GM19452 (cell line): ENCODE measurements around the gene VPS13A.
"Not testable (repeated sequence)": the region's sequence is repeated elsewhere in the genome, so short reads cannot be mapped to it uniquely, and the experiment has no call there.

ENCODE experiments used
- ATAC-seq: cut with Tn5 transposase; IDR thresholded peaks from one replicate; pipeline ENCODE4 v1.9.1; 2021; ENCODE audit not compliant: unreplicated experiment

The VPS13A gene

DNA sequence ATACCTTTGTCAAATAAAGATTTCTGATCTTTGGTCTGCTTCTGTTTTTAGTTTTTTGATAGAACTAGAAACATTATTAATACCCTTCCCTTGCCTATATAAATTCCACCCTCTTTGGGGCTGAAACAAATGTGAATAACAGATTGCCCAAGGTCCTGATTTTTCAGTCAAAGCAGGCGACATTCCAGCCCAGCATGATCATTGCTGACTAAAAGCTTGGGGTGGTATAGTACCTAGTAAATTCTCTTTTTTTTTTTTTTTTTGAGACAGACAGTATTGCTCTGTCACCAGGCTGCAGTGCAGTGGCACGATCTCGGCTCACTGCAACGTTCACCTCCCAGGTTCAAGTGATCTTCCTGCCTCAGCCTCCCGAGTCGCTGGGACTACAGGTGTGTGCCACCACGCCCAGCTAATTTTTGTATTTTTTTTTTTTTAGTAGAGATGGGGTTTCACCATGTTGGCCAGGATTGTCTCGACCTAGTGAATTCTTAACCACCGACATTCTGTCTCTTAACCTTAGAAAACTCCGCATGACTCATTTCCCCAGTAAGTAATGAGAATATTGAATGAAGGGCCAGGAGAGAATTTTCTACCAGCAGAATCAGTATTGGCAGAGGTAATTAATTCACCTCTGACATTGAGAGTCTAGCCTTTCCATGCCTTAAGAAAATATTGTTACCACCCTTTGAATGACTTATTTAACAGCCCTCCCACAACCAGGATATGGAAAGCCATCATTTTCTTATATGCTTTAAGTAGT lies 244.4 kb downstream of the VPS13A start:
- ATAC-seq: no peak

DNA sequence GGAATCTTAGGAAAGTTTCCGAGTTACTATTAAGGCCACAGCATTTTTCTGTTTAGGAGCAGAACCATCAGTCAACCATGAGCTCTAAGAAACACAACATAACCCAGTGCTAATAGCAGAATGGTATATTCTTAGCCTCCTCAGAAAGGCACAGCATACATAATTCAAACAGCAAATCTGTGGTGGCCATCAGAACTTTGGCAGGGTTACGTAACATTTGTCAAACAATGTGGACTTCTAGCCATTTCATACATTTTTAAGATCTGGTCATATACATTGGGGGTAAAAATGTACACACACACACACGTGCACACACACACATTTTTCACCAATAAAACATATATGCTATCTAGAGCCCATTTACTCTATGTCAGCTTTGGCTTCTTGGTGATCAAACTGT lies 245.6 kb downstream of the VPS13A start:
- ATAC-seq: no peak

DNA sequence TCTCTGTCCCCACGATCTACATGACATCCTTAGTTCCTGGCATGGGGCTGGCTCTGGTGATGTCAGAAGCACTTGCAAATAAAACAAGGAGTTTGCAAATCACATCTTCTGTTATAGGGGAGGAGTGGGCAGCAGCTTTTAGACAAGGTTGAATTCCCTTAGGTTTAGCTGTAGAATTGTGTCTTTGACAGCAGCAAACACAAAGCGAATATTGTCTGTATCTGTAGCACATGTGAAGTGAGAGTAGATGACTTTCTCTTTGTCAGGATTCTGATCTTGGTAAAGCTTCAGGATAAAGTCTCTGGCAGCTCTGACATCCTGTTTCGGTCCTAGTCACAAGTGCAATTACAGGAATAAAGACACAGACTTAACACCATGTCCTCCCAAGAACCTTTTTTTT lies 246.5 kb downstream of the VPS13A start:
- no peak for ATAC-seq

DNA sequence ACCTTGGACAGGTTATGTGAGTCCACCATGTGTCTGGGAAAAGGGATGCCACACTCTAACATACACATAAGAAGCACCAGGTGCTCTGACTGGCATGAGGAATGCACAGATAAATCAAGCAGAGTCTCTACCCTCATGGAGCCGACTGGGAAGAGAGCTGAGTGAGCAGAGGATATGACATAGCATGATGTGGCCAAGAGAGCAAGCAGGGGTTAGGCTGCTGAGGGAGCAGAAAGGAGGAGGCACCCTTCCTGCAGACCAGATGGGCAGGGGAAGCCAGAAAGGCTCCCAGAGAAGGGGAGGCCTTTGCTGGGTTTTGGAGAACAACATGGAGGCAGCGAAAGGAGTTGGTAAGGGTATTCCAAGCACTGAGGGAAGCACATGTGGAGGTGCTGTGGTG lies 247.7 kb downstream of the VPS13A start:
- ATAC-seq: no peak

DNA sequence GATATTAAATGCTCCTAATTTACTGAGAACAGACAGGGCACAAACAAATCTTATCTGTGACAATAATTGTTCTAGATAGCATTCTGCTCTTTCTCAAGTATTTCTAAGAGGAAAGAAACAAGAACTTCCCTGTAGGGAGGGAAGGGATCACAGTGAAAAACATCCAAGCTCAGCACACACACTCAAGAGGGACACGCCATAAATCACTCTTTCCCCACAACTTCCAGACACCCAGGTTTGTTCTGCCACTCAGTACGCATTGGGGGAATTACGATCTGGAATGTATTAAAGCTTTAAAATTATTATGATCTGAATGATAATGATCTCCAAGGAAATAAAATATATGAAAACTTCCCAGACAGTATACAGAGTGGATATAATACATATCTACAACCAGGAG lies 249.4 kb downstream of the VPS13A start:
- no peak for ATAC-seq

DNA sequence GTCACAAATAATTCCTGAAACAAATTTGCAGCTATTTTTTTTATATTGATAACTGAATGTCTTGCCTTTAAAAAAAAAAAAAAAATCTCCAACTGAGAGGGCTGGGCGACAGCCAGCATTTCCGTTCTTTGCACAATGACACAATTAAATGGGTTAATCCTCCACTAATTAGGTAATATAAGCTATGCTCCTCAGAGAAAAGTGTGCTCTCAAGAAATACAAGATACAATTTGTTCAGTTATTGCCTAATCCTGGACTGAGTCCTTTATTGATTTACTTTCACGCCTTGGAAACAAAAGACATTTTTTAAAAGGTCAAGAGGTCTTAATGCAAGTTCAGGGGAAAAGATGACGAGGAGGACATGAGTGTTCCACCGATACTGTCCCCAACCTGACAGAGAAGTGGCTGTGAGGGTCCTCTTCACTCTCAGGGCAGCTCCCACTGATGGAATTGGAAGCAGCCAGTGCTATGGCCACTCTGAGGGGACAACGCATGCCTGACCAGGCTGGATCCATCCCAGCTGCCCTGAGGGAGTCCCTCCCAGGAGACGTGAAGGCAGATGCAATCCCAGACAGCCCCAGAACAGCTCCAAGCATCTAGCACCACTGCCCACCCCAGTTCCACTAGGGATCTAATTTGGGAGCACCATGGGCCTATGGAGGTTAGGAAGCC lies 250.1 kb downstream of the VPS13A start:
- no peak for ATAC-seq

DNA sequence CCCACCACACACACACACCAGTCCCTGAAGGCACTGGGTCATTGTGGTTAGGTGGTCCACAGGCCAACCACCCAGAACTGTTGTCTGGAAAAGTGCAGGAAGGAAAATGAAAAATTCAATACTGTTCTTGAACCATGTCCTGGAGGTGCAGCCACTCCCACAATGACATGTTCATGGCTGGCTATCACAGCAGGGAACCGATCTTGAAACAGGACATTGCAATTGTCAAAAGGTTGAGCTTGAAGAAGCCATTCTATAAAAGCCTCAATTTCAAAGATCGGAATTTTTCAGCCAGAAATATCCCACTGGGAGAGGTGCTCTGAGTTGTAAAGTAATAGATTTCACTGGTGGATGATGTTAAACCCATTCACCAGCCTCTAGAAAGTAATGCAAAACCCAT lies 252.6 kb downstream of the VPS13A start:
- ATAC-seq: no peak

DNA sequence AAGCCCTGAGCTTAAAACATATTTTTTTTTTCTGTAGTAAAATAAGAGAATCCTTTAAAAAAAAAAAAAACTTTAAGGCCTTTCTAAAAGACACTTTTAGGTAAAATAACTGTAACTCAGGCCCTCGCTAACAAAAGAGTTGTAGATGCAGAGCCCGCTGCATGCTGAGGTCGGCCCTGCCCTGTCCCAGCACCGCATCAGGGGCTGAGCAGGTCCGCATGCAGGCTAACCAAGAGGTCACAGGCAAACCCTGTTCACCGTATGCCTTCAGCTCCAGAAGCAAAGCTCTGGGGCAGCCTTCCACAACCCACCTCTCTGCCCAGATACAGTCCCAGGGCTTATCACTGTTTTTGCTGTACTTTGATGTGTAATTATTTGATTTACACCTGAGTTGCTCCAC lies 254.7 kb downstream of the VPS13A start:
- no peak for ATAC-seq

DNA sequence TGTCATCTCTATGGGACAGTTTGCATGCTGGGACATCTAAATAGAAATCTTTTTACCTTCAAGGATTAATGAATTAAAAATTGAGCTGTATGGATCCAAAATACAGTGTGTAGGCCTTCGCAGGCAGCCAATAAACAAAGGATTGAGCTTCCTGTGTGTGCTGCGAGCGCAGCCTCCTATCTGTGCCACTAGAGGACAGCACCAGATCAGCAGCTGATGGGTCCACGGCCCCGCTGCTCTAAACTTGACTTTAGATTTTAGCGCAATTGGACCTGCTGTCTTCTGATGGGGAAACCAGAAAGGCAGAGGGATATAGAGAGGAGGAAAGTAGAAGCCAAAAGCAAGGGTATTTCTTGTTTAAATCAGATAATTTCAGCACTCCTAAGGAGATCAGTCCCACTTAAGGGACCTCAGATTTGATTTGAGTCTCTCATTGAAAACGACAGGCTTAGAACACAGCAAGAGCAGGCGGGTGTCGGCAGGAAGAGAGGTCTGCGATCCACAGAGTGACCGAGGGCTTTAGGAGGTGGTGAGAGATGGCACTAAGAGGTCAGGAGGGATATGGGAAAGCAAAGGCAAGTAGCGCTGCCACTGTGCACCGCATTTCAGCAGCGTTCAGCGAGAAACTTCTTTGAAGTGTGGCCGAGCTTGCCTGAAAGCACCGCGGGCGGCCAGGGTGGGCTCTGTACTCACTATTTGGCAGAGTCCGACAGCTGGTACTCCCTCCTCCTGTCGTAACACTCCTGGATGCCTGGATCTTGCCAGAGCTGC lies 256.5 kb downstream of the VPS13A start:
- ATAC-seq: peak; percentile 84

DNA sequence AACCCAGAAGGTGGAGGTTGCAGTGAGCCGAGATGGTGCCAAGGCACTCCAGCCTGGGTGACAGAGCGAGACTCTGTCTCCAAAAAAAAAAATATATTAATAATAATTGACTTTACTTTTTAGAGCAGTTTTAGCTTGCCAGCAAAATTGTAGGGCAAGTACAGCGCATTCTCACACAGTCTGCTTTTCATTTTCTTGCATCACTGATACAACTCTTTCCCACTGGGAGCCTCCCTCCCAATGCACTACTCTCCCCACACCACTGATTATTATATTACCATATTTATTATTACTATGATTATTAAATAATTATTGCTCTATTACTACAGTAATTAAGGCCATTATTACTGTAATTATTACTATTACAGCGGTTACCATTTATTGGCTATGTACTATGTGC lies 257.9 kb downstream of the VPS13A start:
- ATAC-seq: no peak

DNA sequence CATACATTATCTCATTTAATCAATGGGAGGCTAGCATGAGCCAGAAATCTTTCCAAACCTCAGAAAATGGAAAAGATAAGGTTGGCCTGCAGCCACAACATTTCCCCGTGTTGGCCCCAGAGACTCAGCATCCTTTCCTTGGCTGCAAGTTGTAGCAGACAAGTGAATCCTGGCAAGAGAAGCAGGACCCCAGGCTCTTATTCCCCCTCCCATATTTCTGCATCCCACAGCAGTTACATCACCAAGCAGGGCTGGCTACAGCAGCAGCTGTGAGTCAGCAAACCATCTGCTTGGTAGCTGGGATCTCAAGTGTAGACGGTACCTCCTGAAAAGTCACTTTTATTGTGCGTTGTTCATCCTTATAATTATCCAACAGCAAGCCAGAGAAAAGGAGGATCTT lies 258.4 kb downstream of the VPS13A start:
- no peak for ATAC-seq

DNA sequence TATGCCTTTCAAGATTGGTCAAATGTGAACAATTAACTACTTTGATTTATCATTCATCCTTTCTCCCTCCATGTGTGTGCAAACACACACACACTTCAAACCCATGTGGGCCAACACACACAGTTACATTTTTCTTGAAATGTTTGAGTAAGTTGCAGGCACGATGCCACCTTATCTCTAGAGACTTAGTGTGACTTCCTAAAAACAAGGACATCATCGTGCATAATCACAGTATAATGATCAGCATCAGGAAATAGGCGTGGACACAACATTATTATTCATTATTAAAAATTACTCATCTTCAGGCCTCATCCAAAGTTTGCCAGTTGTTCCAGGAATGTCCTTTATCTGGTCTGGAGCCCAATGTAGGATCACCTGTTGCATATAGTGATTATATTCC lies 261.3 kb downstream of the VPS13A start:
- ATAC-seq: no peak

DNA sequence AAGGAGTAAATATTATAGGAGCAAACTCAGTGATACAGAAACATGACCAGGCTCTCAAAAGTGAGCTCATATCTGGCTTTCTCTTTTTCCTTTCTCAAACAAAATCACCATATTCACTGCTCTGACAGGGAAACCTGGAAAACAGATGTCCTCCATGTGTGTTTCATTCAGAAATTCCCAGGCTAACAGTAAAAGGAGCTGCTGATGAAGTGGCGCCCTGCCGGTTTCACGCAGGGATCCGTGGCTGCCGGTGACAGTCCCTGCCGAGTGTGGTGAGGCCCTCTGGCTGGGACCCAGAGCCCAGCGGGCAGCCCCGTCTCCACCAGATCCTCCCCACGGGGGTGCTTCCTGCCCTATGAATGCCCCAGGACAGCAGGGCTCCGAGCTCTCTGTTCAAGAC lies 262.7 kb downstream of the VPS13A start:
- no peak for ATAC-seq

DNA sequence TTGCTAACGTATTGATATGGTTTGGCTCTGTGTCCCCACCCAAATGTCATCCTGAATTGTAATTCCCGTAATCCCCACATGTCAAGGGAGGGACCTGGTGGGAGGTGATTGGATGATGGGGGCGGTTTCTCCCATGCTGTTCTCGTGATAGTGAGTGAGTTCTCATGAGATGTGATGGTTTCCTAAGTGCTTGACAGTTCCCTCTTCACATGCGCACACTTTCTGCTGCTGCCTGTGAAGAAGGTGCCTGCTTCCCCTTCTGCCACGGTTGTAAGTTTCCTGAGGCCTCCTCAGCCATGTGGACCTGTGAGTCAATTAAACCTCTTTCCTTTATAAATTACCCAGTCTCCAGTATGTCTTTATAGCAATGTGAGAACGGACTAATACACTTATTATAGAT lies 263.8 kb downstream of the VPS13A start:
- ATAC-seq: not testable (repeated sequence)

DNA sequence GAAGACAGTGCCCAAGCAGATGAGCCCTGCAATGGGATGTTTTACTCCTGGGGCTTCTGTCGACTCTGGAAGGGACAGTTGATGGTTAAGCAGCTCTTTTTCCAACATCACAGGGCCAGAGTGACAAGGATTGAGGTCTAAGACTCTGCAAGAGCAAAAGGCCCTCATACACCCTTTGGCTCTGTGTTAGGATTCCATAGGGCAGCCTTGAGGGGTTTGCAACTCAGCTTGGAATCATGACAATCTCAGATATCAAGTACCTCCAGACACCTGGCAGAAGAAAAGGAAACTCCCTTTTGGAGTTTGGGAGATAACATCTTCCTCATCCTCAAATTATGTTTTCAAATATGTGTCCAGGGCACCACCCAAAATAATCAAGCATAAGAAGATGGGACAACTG lies 265.1 kb downstream of the VPS13A start:
- ATAC-seq: no peak

DNA sequence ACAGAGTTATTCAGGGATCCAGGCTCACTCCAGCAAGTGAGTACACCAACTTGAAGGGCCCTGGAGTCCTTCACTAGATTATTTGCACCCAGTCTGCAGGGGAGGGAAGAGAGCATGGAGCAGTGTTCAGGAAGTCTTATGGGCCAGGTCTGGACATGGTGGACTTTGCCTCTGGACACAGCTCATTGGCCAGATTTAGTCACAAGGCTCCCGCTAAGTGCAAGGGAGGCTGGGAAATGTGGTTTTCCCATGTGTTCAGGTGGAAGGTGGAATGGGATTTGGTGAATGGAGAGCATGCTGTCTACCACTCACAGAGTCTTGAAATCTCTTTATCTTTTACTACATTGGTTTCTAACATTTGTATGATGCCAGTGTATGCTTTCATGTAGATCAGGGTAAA lies 270.3 kb downstream of the VPS13A start:
- no peak for ATAC-seq

DNA sequence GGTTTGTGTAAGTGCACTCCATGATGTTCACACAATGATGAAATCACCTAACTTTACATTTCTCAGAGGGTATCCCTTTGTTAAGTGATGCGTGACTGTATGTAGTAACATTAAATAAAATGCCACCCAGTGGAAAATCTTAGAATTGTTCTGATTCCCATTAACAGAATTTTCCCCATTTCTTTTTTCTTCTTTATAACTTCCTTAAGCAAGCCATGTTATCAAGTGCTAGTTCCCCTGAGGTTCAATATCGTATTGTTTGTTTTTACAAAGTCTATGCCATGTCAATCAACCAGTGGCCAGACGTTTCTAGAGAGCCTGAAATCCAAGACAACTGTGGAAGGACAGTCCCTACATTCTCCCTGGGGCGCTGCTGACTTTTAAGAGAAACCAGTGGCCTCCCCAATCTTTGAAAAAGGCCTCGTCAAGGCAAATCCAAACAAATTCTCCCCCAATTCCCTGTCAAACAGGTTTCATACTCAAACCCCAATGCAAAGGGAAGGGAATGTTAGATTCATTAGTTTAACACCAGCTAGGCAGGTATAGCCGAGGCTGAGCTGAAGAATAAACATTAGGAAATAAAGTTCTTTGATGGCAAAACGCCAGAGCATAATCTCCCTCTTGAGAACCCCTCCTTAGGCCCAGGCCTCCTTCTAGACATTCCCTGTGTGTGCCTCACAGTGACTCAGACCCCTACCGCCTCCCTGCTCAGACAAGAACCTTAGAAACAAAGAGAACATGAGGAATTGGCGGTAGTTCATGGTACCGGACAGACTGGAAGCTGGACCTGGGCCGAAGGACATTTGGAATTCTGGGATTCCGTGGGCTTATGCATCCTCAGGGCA lies 272.1 kb downstream of the VPS13A start:
- ATAC-seq: no peak

DNA sequence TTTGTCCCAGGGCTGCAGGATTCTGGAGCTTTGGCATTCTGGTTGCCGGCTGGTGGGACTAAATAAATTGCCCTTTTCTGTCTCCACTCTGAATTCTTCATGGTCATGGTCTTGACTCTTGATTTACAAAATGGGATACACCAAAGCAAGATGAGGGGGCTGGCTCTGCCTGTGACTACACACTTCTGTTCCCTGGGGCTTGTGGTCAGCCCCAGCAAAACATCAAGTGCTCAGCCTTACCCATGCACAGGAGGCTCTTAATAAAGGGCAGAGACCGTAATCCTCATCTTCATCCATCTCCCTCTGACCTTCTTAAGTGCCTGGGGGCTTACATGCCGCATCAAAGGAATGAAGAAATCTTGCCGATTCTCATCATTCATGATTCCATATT lies 272.7 kb downstream of the VPS13A start:
- ATAC-seq: no peak

DNA sequence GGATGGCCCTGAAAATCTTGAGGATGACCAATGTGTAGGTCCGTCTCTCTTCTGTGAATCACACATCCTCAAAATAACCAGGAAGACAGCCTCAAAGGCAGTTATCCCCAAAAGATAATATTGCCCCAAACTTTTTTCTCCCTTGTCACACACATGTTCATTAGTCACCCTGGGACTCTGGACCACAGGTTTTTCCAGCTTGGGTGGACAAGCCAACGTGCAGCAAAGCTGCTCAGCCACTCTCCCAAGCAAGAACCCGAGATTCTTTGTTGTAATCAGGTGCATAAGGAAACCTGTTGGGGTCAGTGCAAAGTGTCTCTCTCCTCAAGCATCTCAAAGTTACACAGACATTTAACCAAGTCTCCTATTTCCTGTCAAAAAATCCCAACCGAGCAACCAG lies 274.2 kb downstream of the VPS13A start:
- no peak for ATAC-seq

DNA sequence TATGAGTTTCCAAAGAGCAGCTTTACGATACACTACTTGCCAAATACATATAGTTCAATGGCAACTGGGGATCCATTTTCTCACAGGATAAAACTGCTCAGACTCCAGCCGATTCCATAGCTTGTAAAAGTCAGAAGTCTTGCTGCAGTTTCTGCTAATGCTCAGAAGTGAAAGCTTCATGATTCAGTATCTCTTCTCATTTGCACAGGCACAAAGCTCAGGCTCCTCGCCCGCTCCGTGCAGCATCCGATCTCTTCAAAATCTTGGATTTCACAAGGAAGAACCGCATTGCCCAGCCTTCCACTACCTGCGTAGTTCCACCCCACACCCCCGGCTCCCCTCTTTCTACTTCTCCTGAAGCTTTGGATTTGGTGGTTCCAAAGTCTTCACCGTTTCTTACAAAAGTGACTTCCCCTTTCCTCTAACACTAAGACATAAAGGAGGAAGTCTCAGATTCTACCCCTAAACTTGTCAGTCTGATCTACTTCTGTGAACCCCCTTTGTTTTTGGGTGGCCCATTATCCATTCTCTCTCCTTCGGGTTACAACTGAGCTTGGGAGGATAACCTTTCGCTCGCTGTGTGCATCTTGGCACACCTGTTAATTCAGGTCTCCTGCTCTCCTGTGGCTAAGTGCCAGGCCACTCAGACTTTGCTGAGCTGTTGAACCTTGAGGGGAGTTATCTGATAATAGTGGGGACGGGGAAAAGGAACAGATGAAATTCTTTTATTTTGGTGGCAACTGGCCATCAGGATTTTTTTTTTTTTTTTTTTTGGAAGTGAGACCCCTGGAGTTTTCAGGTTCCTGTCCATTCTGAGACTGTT lies 276.7 kb downstream of the VPS13A start:
- ATAC-seq: no peak
